Osteocyte (in vitro differentiated cells): ENCODE data around the gene IGFL4. TPM values are rescaled to one million over a fixed set of nuclear protein-coding genes. Genes with fewer than 3 reads are reported as not detected.

Experiments used
- DNase-seq: peaks from one replicate; pipeline ENCODE4 v3.0.0; 2021; ENCODE audit warnings: mixed read lengths; ENCODE audit not compliant: unreplicated experiment; ENCODE audit errors: extremely low spot score
- H3K27ac Mint-ChIP-seq: one replicate; pipeline ENCODE4 v1.8.0; 2021; ENCODE audit warnings: mild to moderate bottlenecking, mixed read lengths; ENCODE audit not compliant: unreplicated experiment
- H3K27me3 Mint-ChIP-seq: one replicate; pipeline ENCODE4 v1.8.0; 2021; ENCODE audit warnings: mixed read lengths; ENCODE audit not compliant: unreplicated experiment
- H3K36me3 Mint-ChIP-seq: one replicate; pipeline ENCODE4 v1.8.0; 2021; ENCODE audit warnings: mixed read lengths; ENCODE audit not compliant: unreplicated experiment
- H3K4me1 Mint-ChIP-seq: one replicate; pipeline ENCODE4 v1.8.0; 2021; ENCODE audit warnings: mixed read lengths; ENCODE audit not compliant: unreplicated experiment
- H3K4me3 Mint-ChIP-seq: one replicate; pipeline ENCODE4 v1.8.0; 2021; ENCODE audit warnings: mild to moderate bottlenecking, moderate library complexity, mixed read lengths; ENCODE audit not compliant: unreplicated experiment
- H3K9me3 Mint-ChIP-seq: one replicate; pipeline ENCODE4 v1.8.0; 2021; ENCODE audit warnings: mixed read lengths; ENCODE audit not compliant: unreplicated experiment
- total RNA-seq: library from RNA; stranded (reverse); gene quantifications from 2 replicates; pipeline ENCODE4 v1.2.1, GENCODE V29; 2021
- TF ChIP-seq, protein P1 (sequence below): fragments of 200-600 bp; sonication (generic); IDR thresholded peaks from 2 replicates; pipeline ENCODE4 v1.5.0; 2021; ENCODE audit warnings: antibody characterized with exemption, mild to moderate bottlenecking, moderate library complexity

IGFL4 gene
- total RNA-seq, 1 donor from 2014 or later = not detected

DNA sequence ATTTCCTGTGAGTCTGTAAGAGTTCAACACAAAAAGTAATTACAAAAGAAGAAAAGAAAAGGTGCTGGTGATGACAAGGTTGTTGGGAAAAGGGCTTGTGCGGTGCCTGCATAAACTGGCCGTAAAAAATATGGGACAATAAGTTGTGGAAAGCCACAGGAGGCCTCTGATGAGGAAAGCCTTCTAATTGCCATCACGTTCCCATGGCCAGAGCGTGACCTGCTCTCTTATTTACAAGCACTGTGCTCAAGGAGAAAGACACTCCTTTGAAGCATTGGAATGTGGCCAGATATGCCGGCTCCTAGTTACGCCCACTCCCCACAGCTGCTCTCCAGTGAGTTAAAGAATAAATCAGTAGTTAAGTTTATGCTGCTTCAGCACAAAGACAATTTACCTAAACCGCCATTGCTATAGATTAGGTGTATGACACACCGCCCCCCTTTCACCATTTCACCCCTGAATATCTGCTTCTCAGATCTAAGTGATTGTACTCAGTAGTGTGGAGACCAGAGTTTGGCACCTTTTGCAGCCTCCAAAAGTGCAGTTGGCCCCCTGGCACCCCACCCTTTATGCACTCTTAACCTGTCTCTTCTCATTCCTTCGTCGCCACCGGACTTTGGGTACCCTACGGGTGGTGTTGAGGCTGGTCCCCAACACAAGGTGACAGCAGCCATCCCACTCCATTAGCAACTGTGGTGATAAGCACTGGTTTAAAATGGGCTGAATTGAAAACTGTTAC is 9.8 kb downstream of the IGFL4 start:
- no peak for DNase-seq

DNA sequence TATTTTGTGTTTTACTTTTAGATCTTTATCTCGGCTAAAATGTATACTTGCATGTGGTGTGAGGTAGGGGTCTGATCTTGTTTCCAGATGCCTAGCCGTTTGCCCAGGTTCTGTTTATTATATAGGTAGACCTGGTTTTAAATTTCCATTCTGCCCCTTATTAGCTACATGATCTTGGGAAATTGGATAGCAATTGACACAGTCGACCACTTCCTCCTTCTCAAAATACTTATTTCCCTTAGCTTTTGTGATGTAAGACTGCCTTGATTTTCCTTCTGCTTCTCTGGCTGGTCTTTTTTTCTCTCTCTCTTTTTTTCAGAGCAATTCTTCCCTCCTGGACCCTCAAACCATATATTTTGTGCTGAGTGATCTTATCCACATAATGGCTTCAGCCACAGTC is 15.0 kb downstream of the IGFL4 start:
- no peak overlapping the region for H3K27ac Mint-ChIP-seq
- no peak for DNase-seq
- H3K4me3 Mint-ChIP-seq = no peak overlapping the region
- H3K36me3 Mint-ChIP-seq = no peaks in the 10 kb centered on the region
- H3K27me3 Mint-ChIP-seq = no peaks in the 10 kb centered on the region
- TF ChIP-seq, protein P1, sequence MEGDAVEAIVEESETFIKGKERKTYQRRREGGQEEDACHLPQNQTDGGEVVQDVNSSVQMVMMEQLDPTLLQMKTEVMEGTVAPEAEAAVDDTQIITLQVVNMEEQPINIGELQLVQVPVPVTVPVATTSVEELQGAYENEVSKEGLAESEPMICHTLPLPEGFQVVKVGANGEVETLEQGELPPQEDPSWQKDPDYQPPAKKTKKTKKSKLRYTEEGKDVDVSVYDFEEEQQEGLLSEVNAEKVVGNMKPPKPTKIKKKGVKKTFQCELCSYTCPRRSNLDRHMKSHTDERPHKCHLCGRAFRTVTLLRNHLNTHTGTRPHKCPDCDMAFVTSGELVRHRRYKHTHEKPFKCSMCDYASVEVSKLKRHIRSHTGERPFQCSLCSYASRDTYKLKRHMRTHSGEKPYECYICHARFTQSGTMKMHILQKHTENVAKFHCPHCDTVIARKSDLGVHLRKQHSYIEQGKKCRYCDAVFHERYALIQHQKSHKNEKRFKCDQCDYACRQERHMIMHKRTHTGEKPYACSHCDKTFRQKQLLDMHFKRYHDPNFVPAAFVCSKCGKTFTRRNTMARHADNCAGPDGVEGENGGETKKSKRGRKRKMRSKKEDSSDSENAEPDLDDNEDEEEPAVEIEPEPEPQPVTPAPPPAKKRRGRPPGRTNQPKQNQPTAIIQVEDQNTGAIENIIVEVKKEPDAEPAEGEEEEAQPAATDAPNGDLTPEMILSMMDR = no peak
- H3K9me3 Mint-ChIP-seq = no peaks in the 10 kb centered on the region
- H3K4me1 Mint-ChIP-seq = peaks cover 3% of the 10 kb centered on the region

More for the DNA sequence above, 9.8 kb downstream of the IGFL4 start:
- no peaks in the 10 kb centered on the region for H3K36me3 Mint-ChIP-seq
- H3K4me3 Mint-ChIP-seq = no peak overlapping the region
- no peak overlapping the region for H3K27ac Mint-ChIP-seq
- peaks cover 3% of the 10 kb centered on the region for H3K4me1 Mint-ChIP-seq
- TF ChIP-seq, protein P1 = no peak
- H3K27me3 Mint-ChIP-seq = peaks cover 4% of the 10 kb centered on the region
- no peaks in the 10 kb centered on the region for H3K9me3 Mint-ChIP-seq

DNA sequence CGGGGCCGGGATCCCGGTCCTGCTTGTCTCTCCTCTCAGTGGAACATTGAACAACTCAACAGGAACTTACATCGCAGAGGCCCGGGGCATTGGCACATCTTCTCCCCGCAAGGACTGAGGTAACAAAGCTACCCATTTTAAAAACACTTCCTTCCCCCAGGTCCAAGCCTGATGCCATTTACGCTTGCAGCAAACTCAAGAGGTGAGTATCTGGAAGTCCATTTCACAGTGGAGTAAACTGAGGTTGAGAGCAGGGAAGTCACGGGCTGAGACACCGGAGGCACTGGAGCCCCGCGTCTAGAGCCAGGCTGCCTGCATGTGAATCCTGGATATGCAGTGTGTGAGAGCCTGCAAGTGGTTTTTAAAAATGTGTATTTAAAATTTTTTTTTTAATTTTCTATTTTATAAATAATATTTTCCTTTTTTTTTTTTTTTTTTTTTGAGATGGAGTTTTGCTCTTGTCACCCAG is 17.5 kb downstream of the IGFL4 start:
- no peak overlapping the region for H3K4me3 Mint-ChIP-seq
- H3K27me3 Mint-ChIP-seq = no peaks in the 10 kb centered on the region
- H3K4me1 Mint-ChIP-seq = no peaks in the 10 kb centered on the region
- no peaks in the 10 kb centered on the region for H3K9me3 Mint-ChIP-seq
- no peaks in the 10 kb centered on the region for H3K36me3 Mint-ChIP-seq
- no peak for DNase-seq
- H3K27ac Mint-ChIP-seq = no peak overlapping the region
- TF ChIP-seq, protein P1 = no peak

DNA sequence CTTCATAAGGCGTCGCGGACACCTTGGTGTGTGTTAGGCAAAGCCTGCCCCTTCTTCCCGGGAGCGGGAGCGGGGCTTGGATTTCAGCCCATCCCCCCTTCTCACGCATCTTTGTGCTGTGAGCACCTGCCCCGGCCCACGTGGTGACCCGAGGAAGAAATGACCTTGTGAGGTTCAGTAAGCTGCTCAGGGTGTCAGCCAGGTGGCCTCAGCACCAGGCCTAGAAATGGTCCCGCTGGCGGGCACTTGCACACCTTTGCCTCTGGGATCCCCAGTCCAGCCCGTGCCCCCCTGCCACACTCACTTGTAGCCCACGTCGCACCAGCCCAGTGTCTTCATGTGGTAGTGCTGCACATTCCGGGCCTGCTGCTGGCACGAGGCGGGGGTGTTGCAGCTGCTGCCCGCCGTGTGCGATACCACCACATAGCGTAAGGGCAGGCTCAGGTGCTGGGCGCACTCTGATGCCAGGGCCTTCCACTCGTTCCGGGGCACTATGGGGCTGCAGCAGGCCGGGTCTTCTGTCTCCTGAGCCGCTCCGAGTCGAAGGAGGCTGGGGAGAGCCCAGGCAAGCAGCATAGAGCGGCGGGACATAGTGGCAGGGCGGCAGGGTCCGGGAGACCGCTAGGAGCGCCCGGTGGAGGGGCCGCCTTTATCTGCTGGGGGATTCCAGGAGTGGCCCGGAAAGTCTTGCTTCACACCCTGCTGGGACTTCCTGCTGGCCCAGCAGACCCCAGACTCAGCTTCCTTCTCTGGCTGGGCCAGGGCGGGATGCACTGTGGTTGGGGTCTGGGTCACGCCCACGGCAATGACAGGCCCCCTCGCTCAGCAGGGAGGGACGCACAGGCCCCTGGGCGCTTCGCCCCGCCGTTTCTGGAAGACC is 18.1 kb downstream of the IGFL4 start, which contains the start of gene PGLYRP1:
PGLYRP1 (minus strand) TSS at position 623 of the 880 bp plus-strand sequence; CDS start at position 591, 32 bp downstream.
- Mint-ChIP-seq H3K36me3 (no peaks in the 10 kb centered on the region), H3K4me1 (no peaks in the 10 kb centered on the region), H3K4me3 (no peak within 1 kb of the TSS), H3K27ac (no peak within 1 kb of the TSS), H3K27me3 (no peaks in the 10 kb centered on the region), H3K9me3 (no peaks in the 10 kb centered on the region)
- TF ChIP-seq, protein P1 = no peak
- no peak for DNase-seq

DNA sequence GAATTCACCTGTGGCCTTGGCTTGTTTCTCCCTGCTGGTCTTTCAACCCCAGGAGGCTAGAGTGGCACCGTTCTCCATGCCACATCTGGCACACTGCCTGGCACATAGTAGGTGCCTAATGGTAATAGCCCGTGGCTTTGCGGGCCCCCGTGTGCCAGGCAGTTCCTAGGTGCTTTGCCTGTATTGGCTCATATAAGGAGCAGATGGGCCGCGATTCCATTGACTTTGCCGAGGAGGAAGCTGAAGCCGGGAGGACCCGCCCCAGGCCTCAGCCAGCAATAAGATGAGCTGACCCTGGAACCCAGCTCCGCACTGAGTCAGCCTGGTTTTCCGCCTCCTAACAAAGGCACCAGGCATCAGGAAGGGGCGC is 18.8 kb downstream of the IGFL4 start:
- no peak overlapping the region for H3K27ac Mint-ChIP-seq
- no peaks in the 10 kb centered on the region for H3K9me3 Mint-ChIP-seq
- peaks cover under 1% of the 10 kb centered on the region for H3K36me3 Mint-ChIP-seq
- TF ChIP-seq, protein P1 = no peak
- H3K4me1 Mint-ChIP-seq = peaks cover under 1% of the 10 kb centered on the region
- no peak overlapping the region for H3K4me3 Mint-ChIP-seq
- H3K27me3 Mint-ChIP-seq = no peaks in the 10 kb centered on the region
- DNase-seq = no peak
